GM12801 (cell line): ENCODE results near the gene EXOSC10.

Experiments used
- CTCF ChIP-seq: IDR thresholded peaks from one replicate; pipeline ENCODE4 v1.5.1; 2011; ENCODE audit warnings: control low read depth; ENCODE audit not compliant: insufficient read length; ENCODE audit errors: extremely low read depth

The EXOSC10 gene

GRCh38 chr1:11023201-11023600 lies 76.5 kb downstream of the EXOSC10 start:
- TF ChIP-seq CTCF, result no peak

- no peak for TF ChIP-seq CTCF
These were observed 79.7 kb downstream of the EXOSC10 start for GRCh38 chr1:11019971-11020370.
